IMR-90 (cell line): Measurements from ENCODE around the gene SYCP3. TPM values are rescaled to one million over a fixed set of nuclear protein-coding genes. Genes with fewer than 3 reads are reported as not detected.

Source experiments
- ATAC-seq: fragments of 200-7000 bp; cut with Tn5 transposase; 2 replicates; pipeline ENCODE4 v1.9.1; 2020; ENCODE audit warnings: low read depth, mild to moderate bottlenecking, moderate library complexity
- BruUV-seq: library from RNA; stranded (reverse); fragments of 400-500 nt; replicated peaks from 2 replicates; lab custom pipeline; 2021; lab: Mats Ljungman, UMichigan
- CTCF ChIA-PET: fragments of 300-600 bp; formaldehyde crosslinking; extraction: SDS; loops from one replicate; lab custom pipeline; 2021; ENCODE audit warnings: antibody characterized with exemption; lab: Yijun Ruan, JAX
- POLR2A ChIA-PET: fragments of 300-600 bp; sonication (Branson Sonifier 250); formaldehyde crosslinking; loops from one replicate; lab custom pipeline; 2022; ENCODE audit warnings: antibody characterized with exemption; ENCODE audit not compliant: unreplicated experiment; lab: Charles Lee
- DNase-seq: peaks from one replicate; pipeline ENCODE4 v3.0.0; 2013
- H2AFZ ChIP-seq: replicated peaks from 2 replicates; pipeline ENCODE3; 2013; ENCODE audit warnings: low read length, mild to moderate bottlenecking; ENCODE audit not compliant: poor library complexity
- H2AK5ac ChIP-seq: 2 replicates; pipeline ENCODE4 v1.6.1; 2013; ENCODE audit warnings: low read depth, low read length, inconsistent platforms
- H2AK9ac ChIP-seq: replicated peaks from 2 replicates; pipeline ENCODE3; 2013; ENCODE audit warnings: mild to moderate bottlenecking, low read depth, low read length, moderate library complexity; ENCODE audit not compliant: poor library complexity
- H2BK120ac ChIP-seq: 2 replicates; pipeline ENCODE4 v1.6.1; 2013; ENCODE audit warnings: low read depth, low read length, inconsistent platforms
- H2BK15ac ChIP-seq: 3 replicates; pipeline ENCODE4 v1.6.1; 2013; ENCODE audit warnings: low read depth, low read length, inconsistent platforms
- H2BK20ac ChIP-seq: 2 replicates; pipeline ENCODE4 v1.6.1; 2013; ENCODE audit warnings: low read depth, mild to moderate bottlenecking, inconsistent platforms, low read length, moderate library complexity
- H2BK5ac ChIP-seq: 2 replicates; pipeline ENCODE4 v1.6.1; 2013; ENCODE audit warnings: mild to moderate bottlenecking, low read depth, low read length, inconsistent platforms; ENCODE audit not compliant: poor library complexity, severe bottlenecking
- H3K14ac ChIP-seq: replicated peaks from 2 replicates; pipeline ENCODE4 v1.6.1; 2013; ENCODE audit warnings: low read depth, low read length, inconsistent platforms
- H3K18ac ChIP-seq: 2 replicates; pipeline ENCODE4 v1.6.1; 2013; ENCODE audit warnings: low read depth, low read length, control low read depth
- H3K23ac ChIP-seq: 2 replicates; pipeline ENCODE4 v1.6.1; 2013; ENCODE audit warnings: low read depth, low read length, inconsistent platforms
- H3K27ac ChIP-seq: 2 replicates; pipeline ENCODE4 v1.5.1; 2013; ENCODE audit warnings: mild to moderate bottlenecking, control low read depth, low read length; ENCODE audit not compliant: insufficient read depth
- H3K27me3 ChIP-seq: 2 replicates; pipeline ENCODE4 v1.6.1; 2013; ENCODE audit warnings: low read length; ENCODE audit not compliant: control insufficient read depth, insufficient read depth
- H3K36me3 ChIP-seq: 2 replicates; pipeline ENCODE4 v1.6.1; 2013; ENCODE audit warnings: low read length, mixed read lengths; ENCODE audit not compliant: control insufficient read depth, insufficient read depth
- H3K4ac ChIP-seq: 2 replicates; pipeline ENCODE4 v1.6.1; 2013; ENCODE audit warnings: low read depth, low read length, inconsistent platforms
- H3K4me1 ChIP-seq: 2 replicates; pipeline ENCODE4 v1.6.1; 2013; ENCODE audit warnings: low read length, mixed read lengths; ENCODE audit not compliant: control insufficient read depth, insufficient read depth
- H3K4me2 ChIP-seq: 2 replicates; pipeline ENCODE4 v1.6.1; 2013; ENCODE audit warnings: low read depth, mild to moderate bottlenecking, control low read depth, low read length, moderate library complexity
- H3K4me3 ChIP-seq: 2 replicates; pipeline ENCODE4 v1.5.1; 2013; ENCODE audit warnings: low read depth, mild to moderate bottlenecking, control low read depth, low read length, moderate library complexity; ENCODE audit not compliant: insufficient read depth
- H3K56ac ChIP-seq: 2 replicates; pipeline ENCODE4 v1.6.1; 2013; ENCODE audit warnings: low read length, inconsistent platforms; ENCODE audit not compliant: insufficient read depth; ENCODE audit errors: extremely low read depth
- H3K79me1 ChIP-seq, 2 experiments: 2 replicates each; pipeline ENCODE4 v1.6.1; 2013; ENCODE audit warnings: low read length in 2 of 2, inconsistent platforms in 1 of 2, low read depth in 1 of 2
- H3K9ac ChIP-seq: 2 replicates; pipeline ENCODE4 v1.6.1; 2013; ENCODE audit warnings: low read depth, low read length, control low read depth
- H3K9me1 ChIP-seq: 2 replicates; pipeline ENCODE4 v1.6.1; 2013; ENCODE audit warnings: low read length, inconsistent platforms; ENCODE audit not compliant: insufficient read depth
- H3K9me3 ChIP-seq: 2 replicates; pipeline ENCODE4 v1.6.1; 2013; ENCODE audit warnings: low read length; ENCODE audit not compliant: control insufficient read depth, insufficient read depth
- H4K20me1 ChIP-seq: 2 replicates; pipeline ENCODE4 v1.6.1; 2013; ENCODE audit warnings: low read length, inconsistent platforms; ENCODE audit not compliant: insufficient read depth
- H4K5ac ChIP-seq: 2 replicates; pipeline ENCODE4 v1.6.1; 2013; ENCODE audit warnings: mild to moderate bottlenecking, low read depth, low read length, control low read depth
- H4K8ac ChIP-seq, 2 experiments: 2 replicates each; pipeline ENCODE4 v1.6.1; 2013; ENCODE audit warnings: low read depth in 2 of 2, low read length in 2 of 2, control low read depth in 1 of 2, inconsistent platforms in 1 of 2
- H4K91ac ChIP-seq: 2 replicates; pipeline ENCODE4 v1.6.1; 2013; ENCODE audit warnings: low read depth, low read length, inconsistent platforms; ENCODE audit not compliant: insufficient read depth
- BHLHE40 ChIP-seq: fragments of 150-350 bp; IDR thresholded peaks from 2 replicates; pipeline ENCODE4 v1.6.1; 2016; ENCODE audit warnings: mild to moderate bottlenecking, low read depth, low read length
- CEBPB ChIP-seq: IDR thresholded peaks from 2 replicates; pipeline ENCODE4 v1.6.1; 2012; ENCODE audit warnings: low read depth, low read length, improper control_type of control experiment
- CHD1 ChIP-seq: IDR thresholded peaks from 2 replicates; pipeline ENCODE4 v1.6.1; 2012; ENCODE audit warnings: low read depth, low read length, improper control_type of control experiment
- ELK1 ChIP-seq: fragments of 150-350 bp; IDR thresholded peaks from 2 replicates; pipeline ENCODE4 v1.6.1; 2016; ENCODE audit warnings: low read depth, mild to moderate bottlenecking, low read length, moderate library complexity, borderline replicate concordance
- FOS ChIP-seq: fragments of 150-350 bp; IDR thresholded peaks from 2 replicates; pipeline ENCODE4 v1.6.1; 2016; ENCODE audit warnings: low read depth, low read length
- MAFK ChIP-seq: IDR thresholded peaks from 2 replicates; pipeline ENCODE4 v1.6.1; 2012; ENCODE audit warnings: low read depth, low read length, improper control_type of control experiment
- MAZ ChIP-seq: IDR thresholded peaks from 2 replicates; pipeline ENCODE4 v1.6.1; 2012; ENCODE audit warnings: low read depth, mild to moderate bottlenecking, low read length, improper control_type of control experiment, moderate library complexity, borderline replicate concordance
- MXI1 ChIP-seq: IDR thresholded peaks from 2 replicates; pipeline ENCODE4 v1.6.1; 2012; ENCODE audit warnings: low read depth, mild to moderate bottlenecking, low read length, moderate library complexity, borderline replicate concordance
- NFE2L2 ChIP-seq: fragments of 150-350 bp; IDR thresholded peaks from 2 replicates; pipeline ENCODE4 v1.6.1; 2016; ENCODE audit warnings: low read depth, mild to moderate bottlenecking, low read length
- POLR2A ChIP-seq: IDR thresholded peaks from 2 replicates; pipeline ENCODE4 v1.6.1; 2012; ENCODE audit warnings: mild to moderate bottlenecking, low read depth, low read length
- RAD21 ChIP-seq: IDR thresholded peaks from 2 replicates; pipeline ENCODE4 v1.6.1; 2012; ENCODE audit warnings: low read length, improper control_type of control experiment
- RCOR1 ChIP-seq: IDR thresholded peaks from 2 replicates; pipeline ENCODE4 v1.6.1; 2012; ENCODE audit warnings: mild to moderate bottlenecking, low read length, improper control_type of control experiment; ENCODE audit not compliant: insufficient replicate concordance
- RFX5 ChIP-seq: IDR thresholded peaks from 2 replicates; pipeline ENCODE4 v1.8.0; 2012; ENCODE audit warnings: low read depth, mild to moderate bottlenecking, low read length, moderate library complexity
- SMC3 ChIP-seq: fragments of 150-350 bp; IDR thresholded peaks from 2 replicates; pipeline ENCODE4 v1.6.1; 2016; ENCODE audit warnings: low read depth, mild to moderate bottlenecking, antibody characterized with exemption, low read length, moderate library complexity
- WGBS, 2 experiments: methylation state at CpG; one replicate each; pipeline versions ENCODE4 v1.1.5 to v1.1.7; 2013; ENCODE audit warnings: missing lambda C conversion rate in 2 of 2; ENCODE audit not compliant: insufficient read length in 1 of 2; ENCODE audit errors: extremely low coverage in 2 of 2; 5-methylcytosine and 5-hydroxymethylcytosine counted together
- dilution Hi-C: fragments of 300-500 bp; cut with HindIII; formaldehyde crosslinking; loops from one replicate; pipeline ENCODE4 v1.14.3; 2018; ENCODE audit warnings: low sequenced_read_pairs; ENCODE audit not compliant: unreplicated experiment
- in situ Hi-C: fragments of 300-500 bp; cut with MboI; formaldehyde crosslinking; loops from 3 replicates; pipeline ENCODE4 v1.14.3; 2019; ENCODE audit warnings: low sequenced_read_pairs, inconsistent platforms, mixed read lengths
- intact Hi-C: fragments of 100-400 bp; cut with micrococcal nuclease; formaldehyde crosslinking; loops from 2 replicates; pipeline ENCODE4 v1.10.0; 2022
- polyA plus RNA-seq, 3 experiments: library from polyadenylated mRNA; depleted of rRNA; stranded (reverse); fragments of >200 nt; gene quantifications; 2 replicates each; pipeline ENCODE4 v1.2.3, GENCODE V29; 2012; ENCODE audit warnings: low replicate concordance in 1 of 3
- total RNA-seq: library from RNA; depleted of rRNA; stranded (reverse); fragments of >200 nt; gene quantifications from 2 replicates; pipeline ENCODE4 v1.2.3, GENCODE V29; 2012
- TF ChIP-seq, protein P1 (sequence below): fragments of 150-350 bp; IDR thresholded peaks from 2 replicates; pipeline ENCODE4 v1.6.1; 2017; ENCODE audit warnings: mild to moderate bottlenecking, antibody characterized with exemption, low read length, low read depth
- TF ChIP-seq, protein P2 (sequence below): conservative IDR thresholded peaks from 2 replicates; pipeline ENCODE4 v1.5.1; 2012; ENCODE audit warnings: mild to moderate bottlenecking, low read depth, low read length, improper control_type of control experiment

The SYCP3 gene
- total and polyA plus RNA-seq, 2 of the 4 experiments (the other 2 are of a cell fraction) = 0.07 TPM; not detected in 1

- Histone ChIP-seq H2BK120ac (no peak overlapping the region), H3K79me1 (no peaks in the 10 kb centered on the region), H2AK9ac (no peak overlapping the region), H2AFZ (no peak overlapping the region), H4K20me1 (no peaks in the 10 kb centered on the region), H3K4ac (no peak overlapping the region), H2BK15ac (no peak overlapping the region), H3K4me3 (no peak overlapping the region), H4K5ac (no peak overlapping the region), H4K91ac (no peak overlapping the region), H3K4me2 (no peak overlapping the region), H3K9me3 (no peaks in the 10 kb centered on the region), H3K56ac (no peak overlapping the region), H2AK5ac (no peak overlapping the region), H3K14ac (no peak overlapping the region), H3K4me1 (no peaks in the 10 kb centered on the region), H2BK20ac (no peak overlapping the region), H3K23ac (no peak overlapping the region), H3K9me1 (no peaks in the 10 kb centered on the region), H4K8ac (no peak overlapping the region), H3K18ac (no peak overlapping the region), H3K27ac (no peak overlapping the region), H2BK5ac (no peak overlapping the region), H3K36me3 (no peaks in the 10 kb centered on the region), H3K27me3 (peaks cover 1% of the 10 kb centered on the region; the same call in 1 of the 2 replicates), H3K9ac (no peak overlapping the region)
- in situ Hi-C loops (no loop called here), dilution Hi-C loops (no loop called here), intact Hi-C loops (no loop called here)
- POLR2A ChIA-PET = no interaction called here
- no TSS peak for BruUV-seq
- no CpG with 5 or more reads among the region's 1 CpG for WGBS, 2 experiments
- DNase-seq (no peak), ATAC-seq (no peak)
- TF ChIP-seq MAZ (no peak), POLR2A (no peak), RCOR1 (no peak), FOS (no peak), CEBPB (no peak), RAD21 (no peak), NFE2L2 (no peak), SMC3 (no peak), CHD1 (no peak), ELK1 (no peak), MAFK (no peak), MXI1 (no peak), BHLHE40 (no peak), RFX5 (no peak)
- TF ChIP-seq, protein P1, sequence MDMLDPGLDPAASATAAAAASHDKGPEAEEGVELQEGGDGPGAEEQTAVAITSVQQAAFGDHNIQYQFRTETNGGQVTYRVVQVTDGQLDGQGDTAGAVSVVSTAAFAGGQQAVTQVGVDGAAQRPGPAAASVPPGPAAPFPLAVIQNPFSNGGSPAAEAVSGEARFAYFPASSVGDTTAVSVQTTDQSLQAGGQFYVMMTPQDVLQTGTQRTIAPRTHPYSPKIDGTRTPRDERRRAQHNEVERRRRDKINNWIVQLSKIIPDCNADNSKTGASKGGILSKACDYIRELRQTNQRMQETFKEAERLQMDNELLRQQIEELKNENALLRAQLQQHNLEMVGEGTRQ = no peak
- TF ChIP-seq, protein P2, sequence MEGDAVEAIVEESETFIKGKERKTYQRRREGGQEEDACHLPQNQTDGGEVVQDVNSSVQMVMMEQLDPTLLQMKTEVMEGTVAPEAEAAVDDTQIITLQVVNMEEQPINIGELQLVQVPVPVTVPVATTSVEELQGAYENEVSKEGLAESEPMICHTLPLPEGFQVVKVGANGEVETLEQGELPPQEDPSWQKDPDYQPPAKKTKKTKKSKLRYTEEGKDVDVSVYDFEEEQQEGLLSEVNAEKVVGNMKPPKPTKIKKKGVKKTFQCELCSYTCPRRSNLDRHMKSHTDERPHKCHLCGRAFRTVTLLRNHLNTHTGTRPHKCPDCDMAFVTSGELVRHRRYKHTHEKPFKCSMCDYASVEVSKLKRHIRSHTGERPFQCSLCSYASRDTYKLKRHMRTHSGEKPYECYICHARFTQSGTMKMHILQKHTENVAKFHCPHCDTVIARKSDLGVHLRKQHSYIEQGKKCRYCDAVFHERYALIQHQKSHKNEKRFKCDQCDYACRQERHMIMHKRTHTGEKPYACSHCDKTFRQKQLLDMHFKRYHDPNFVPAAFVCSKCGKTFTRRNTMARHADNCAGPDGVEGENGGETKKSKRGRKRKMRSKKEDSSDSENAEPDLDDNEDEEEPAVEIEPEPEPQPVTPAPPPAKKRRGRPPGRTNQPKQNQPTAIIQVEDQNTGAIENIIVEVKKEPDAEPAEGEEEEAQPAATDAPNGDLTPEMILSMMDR = no peak
- CTCF ChIA-PET = no interaction called here
These were observed 53.1 kb downstream of the SYCP3 start for GRCh38 chr12:101686176-101686575.
